Measurements from ENCODE around the gene KANSL2.

DNA sequence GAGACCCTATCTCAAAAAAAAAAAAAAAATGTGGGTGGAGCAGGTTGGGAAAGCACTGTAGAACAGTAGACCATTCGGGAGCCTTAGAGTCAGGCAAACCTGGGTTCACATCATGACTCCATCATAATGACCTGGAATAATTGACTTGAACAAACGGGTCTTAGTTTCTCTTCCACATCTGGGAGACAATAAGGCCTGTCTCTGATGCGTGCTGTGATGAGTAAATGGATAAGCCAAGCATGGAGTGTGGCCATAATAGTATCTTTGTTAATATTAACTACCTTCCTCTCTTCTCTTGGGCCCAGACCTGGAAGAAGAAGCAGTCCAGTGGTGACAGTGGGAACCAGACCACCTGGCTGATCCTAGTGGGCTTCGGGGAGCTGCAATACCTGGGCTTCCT lies 54.5 kb downstream of the KANSL2 start:
- TF ChIP-seq POLR2AphosphoS5 (IDR thresholded peaks at IDR 0.05; ENCODE audit: low read depth, low read length): no peak
- TF ChIP-seq POLR2A (IDR thresholded peaks at IDR 0.05; ENCODE audit: low read depth, low read length): no peak
- TF ChIP-seq POU2F2 (IDR thresholded peaks at IDR 0.05; ENCODE audit: low read depth, low read length): no peak
- TF ChIP-seq SPI1 (IDR thresholded peaks at IDR 0.05; ENCODE audit: low read depth, low read length): no peak
- TF ChIP-seq PAX5 (IDR thresholded peaks at IDR 0.05; ENCODE audit: insufficient read depth, low read length, severe bottlenecking): no peak
- TF ChIP-seq TAF1 (IDR thresholded peaks at IDR 0.05; ENCODE audit: low read depth, low read length): no peak

Data from GM12891 (cell line).